Heart left ventricle (tissue), 16 donors: ENCODE data around the gene PHF2. TPM values are rescaled to one million over a fixed set of nuclear protein-coding genes. Genes with fewer than 3 reads are reported as not detected.
"Not testable (repeated sequence)": the region's sequence is repeated elsewhere in the genome, so short reads cannot be mapped to it uniquely, and the experiment has no call there.

ENCODE experiments used
- ATAC-seq, 4 donors: fragments of 200-7000 bp; cut with Tn5 transposase; one replicate each; pipeline ENCODE4 v1.9.1; 2020 to 2022; ENCODE audit warnings: moderate library complexity in 4 of 4, mild to moderate bottlenecking in 3 of 4, moderate number of reproducible peaks in 1 of 4
- DNase-seq, 5 donors: peaks; one replicate each; pipeline ENCODE4 v3.0.0-alpha.2; 2020
- H3K27ac ChIP-seq, 12 donors: fragments of 200-600 bp; sonication (generic) in 4 of 12; one replicate each; pipeline versions ENCODE4 v1.5.0 to v1.8.0; 2016 to 2022; ENCODE audit warnings: mild to moderate bottlenecking in 2 of 12
- H3K27me3 ChIP-seq, 9 donors: fragments of 200-600 bp; sonication (generic) in 2 of 9; one replicate each; pipeline versions ENCODE4 v1.5.1 to v1.8.0; 2016 to 2022; ENCODE audit warnings: mild to moderate bottlenecking in 3 of 9
- H3K36me3 ChIP-seq, 9 donors: fragments of 200-600 bp; sonication (generic) in 2 of 9; one replicate each; pipeline versions ENCODE4 v1.5.0 to v1.8.0; 2018 to 2022; ENCODE audit warnings: mild to moderate bottlenecking in 2 of 9
- H3K4me1 ChIP-seq, 12 donors: fragments of 200-600 bp; sonication (generic) in 4 of 12; one replicate each; pipeline versions ENCODE4 v1.5.0 to v1.8.0; 2016 to 2022; ENCODE audit warnings: mild to moderate bottlenecking in 3 of 12
- H3K4me3 ChIP-seq, 12 donors: fragments of 200-600 bp; sonication (generic) in 4 of 12; one replicate each; pipeline versions ENCODE4 v1.5.0 to v1.8.0; 2017 to 2022; ENCODE audit warnings: mild to moderate bottlenecking in 9 of 12, moderate library complexity in 4 of 12
- H3K9me3 ChIP-seq, 12 donors: fragments of 200-600 bp; sonication (generic) in 4 of 12; one replicate each; pipeline versions ENCODE4 v1.5.0 to v1.8.0; 2016 to 2022; ENCODE audit warnings: mild to moderate bottlenecking in 1 of 12
- CTCF ChIP-seq, 12 donors: fragments of 200-600 bp; sonication (generic) in 4 of 12; IDR thresholded peaks; one replicate each; pipeline versions ENCODE4 v1.5.0 to v1.8.0; 2018 to 2022; ENCODE audit warnings: antibody characterized with exemption in 12 of 12, mild to moderate bottlenecking in 5 of 12
- POLR2A ChIP-seq, 2 donors: fragments of 450-650 bp; IDR thresholded peaks; one replicate each; pipeline ENCODE4 v1.6.1; 2017; ENCODE audit warnings: antibody characterized with exemption in 2 of 2, mild to moderate bottlenecking in 2 of 2, moderate library complexity in 2 of 2
- WGBS, 4 donors: extraction: QIAGEN DNeasy Blood & Tissue Kit in 2 of 4; methylation state at CpG; one replicate each; pipeline versions ENCODE4 v1.1.5 to v1.1.7; 2013 to 2018; 5-methylcytosine and 5-hydroxymethylcytosine counted together
- intact Hi-C, 10 donors: fragments of 100-400 bp; cut with DNase I; formaldehyde crosslinking; loops; one replicate each; pipeline versions ENCODE4 v1.11.1 to v1.14.2; 2022
- polyA plus RNA-seq, 2 donors: library from polyadenylated mRNA; stranded (reverse); fragments of 200-250 nt; gene quantifications; one replicate each; pipeline ENCODE4 v1.2.3, GENCODE V29; 2013
- total RNA-seq, 9 donors: library from RNA; depleted of rRNA in 2 of 9; stranded (reverse); fragments of >200 nt in 2 of 9; fragmentation: NEBNext Ultra II Directional in 3 of 9; extraction: Animal tissue kit (Norgen Biotek cat#: 25700) in 3 of 9; gene quantifications; one replicate each; pipeline versions ENCODE4 v1.1.0 to v1.2.4, GENCODE V29; 2016 to 2023
- donor health status: ischemic (EF 13 %, LVEDD 7.1; RV severe dilation, severe dysfunction).
- donor health status: healthy with polysubstance abuse.
- donor health status: DM: no; HTN: yes; CAD: no.
- donor health status: DM: no; HTN: no; CAD: no.
- donor health status: ischemic (EF 25% LVEDD 6.9; RV normal size, moderate dysfunction).
- donor health status: ischemic (EF 25% LVEDD 5.7; RV mildly dilated, moderate dysfunction).
- donor health status: healthy.
- donor health status: DM: yes; HTN: yes; CAD: no.
- donor health status: ischemic (EF 35%, LVEDD 5.7; RV mildly dilated, moderate dysfunction).
- donor health status: nonischemic (EF 11% LVEDD 7.7; RV severe dilation, severe dysfunction).
- donor health status: DM: yes; HTN: yes; CAD: no.
- donor health status: PGD.
- donor health status: ischemic (EF 29% LVEDD 5.4; RV normal size, mild dysfunction).
- donor health status: nonischemic (EF 23%, LVEDD 6.1; RV moderate dilation, normal function).

The PHF2 gene
- total and polyA plus RNA-seq, 11 donors = 18.8 to 37.2 (median 22.1) TPM

- H3K36me3 ChIP-seq = peaks cover 0 to 47% (median 36%) of the 10 kb centered on the region in 9 donors
- no peak overlapping the region for H3K27ac ChIP-seq
- H3K4me3 ChIP-seq = no peak overlapping the region
- H3K27me3 ChIP-seq = no peaks in the 10 kb centered on the region
- no peaks in the 10 kb centered on the region for H3K9me3 ChIP-seq
- WGBS, 4 donors = 82 to 89% (median 86%) methylated on average over 8 of the region's 8 CpGs
- H3K4me1 ChIP-seq = peaks cover 0 to 13% (median 0%) of the 10 kb centered on the region in 12 donors
- intact Hi-C loops = no loop called here
- peak in 4 of 5 donors; percentile 4 to 49 (median 18) for DNase-seq
- no peak for ATAC-seq
- TF ChIP-seq CTCF (IDR thresholded peaks at IDR 0.05) = no peak
- no peak for TF ChIP-seq POLR2A (IDR thresholded peaks at IDR 0.05)
Observed at GRCh38 chr9:93670208-93671019, 94.0 kb downstream of the PHF2 start.

- DNase-seq = peak in 1 of 5 donors; percentile 3
- TF ChIP-seq POLR2A (IDR thresholded peaks at IDR 0.05) (no peak), CTCF (IDR thresholded peaks at IDR 0.05) (no peak)
- Histone ChIP-seq H3K4me1 (peaks cover 0 to 13% (median 0%) of the 10 kb centered on the region in 12 donors), H3K27ac (no peak overlapping the region), H3K9me3 (no peaks in the 10 kb centered on the region), H3K36me3 (peaks cover 0 to 47% (median 31%) of the 10 kb centered on the region in 9 donors), H3K27me3 (no peaks in the 10 kb centered on the region), H3K4me3 (no peak overlapping the region)
- WGBS, 4 donors = 92 to 97% (median 94%) methylated on average over 2 of the region's 2 CpGs
- ATAC-seq = no peak
- intact Hi-C loops = no loop called here
Observed at GRCh38 chr9:93671020-93671338, 94.6 kb downstream of the PHF2 start.

GRCh38 chr9:93672330-93673020 lies 96.1 kb downstream of the PHF2 start:
- H3K27me3 ChIP-seq, intact Hi-C loops, ATAC-seq, H3K4me3 ChIP-seq, H3K9me3 ChIP-seq, H3K27ac ChIP-seq: not testable (repeated sequence)
- Histone ChIP-seq H3K36me3 (peaks cover 0 to 49% (median 26%) of the 10 kb centered on the region in 9 donors), H3K4me1 (peaks cover 0 to 13% (median 0%) of the 10 kb centered on the region in 12 donors)
- peak in 2 of 5 donors; percentile 9 to 16 for DNase-seq
- 88 to 95% (median 92%) methylated on average over 2 of the region's 2 CpGs for WGBS, 4 donors

- no peaks in the 10 kb centered on the region for H3K27me3 ChIP-seq
- intact Hi-C loops = no loop called here
- H3K9me3 ChIP-seq = no peaks in the 10 kb centered on the region
- WGBS, 4 donors = 63 to 75% (median 69%) methylated on average over 10 to 16 of the region's 16 CpGs
- H3K36me3 ChIP-seq = peaks cover 0 to 53% (median 29%) of the 10 kb centered on the region in 9 donors
- peak; percentile 33 to 86 (median 52) for DNase-seq
- peaks cover 0 to 13% (median 0%) of the 10 kb centered on the region in 12 donors for H3K4me1 ChIP-seq
- H3K27ac ChIP-seq = peak overlapping the region in 1 of 12 donors; percentile 62
- peak; percentile 44 to 79 (median 65) for ATAC-seq
- H3K4me3 ChIP-seq = no peak overlapping the region
- peak in 1 of 12 donors; percentile 9 for TF ChIP-seq CTCF (IDR thresholded peaks at IDR 0.05)
- no peak for TF ChIP-seq POLR2A (IDR thresholded peaks at IDR 0.05)
Observed at GRCh38 chr9:93673021-93673838, 96.8 kb downstream of the PHF2 start.
